C4-2B (cell line): ENCODE data around the gene PSMG4.

ENCODE experiments used
- ZFX ChIP-seq: fragments of 450-650 bp; IDR thresholded peaks from 2 replicates; pipeline ENCODE4 v1.6.1; 2017
- TF ChIP-seq, protein P1 (sequence below): fragments of 450-650 bp; conservative IDR thresholded peaks from 2 replicates; pipeline ENCODE4 v1.5.1; 2017; ENCODE audit warnings: mild to moderate bottlenecking

DNA sequence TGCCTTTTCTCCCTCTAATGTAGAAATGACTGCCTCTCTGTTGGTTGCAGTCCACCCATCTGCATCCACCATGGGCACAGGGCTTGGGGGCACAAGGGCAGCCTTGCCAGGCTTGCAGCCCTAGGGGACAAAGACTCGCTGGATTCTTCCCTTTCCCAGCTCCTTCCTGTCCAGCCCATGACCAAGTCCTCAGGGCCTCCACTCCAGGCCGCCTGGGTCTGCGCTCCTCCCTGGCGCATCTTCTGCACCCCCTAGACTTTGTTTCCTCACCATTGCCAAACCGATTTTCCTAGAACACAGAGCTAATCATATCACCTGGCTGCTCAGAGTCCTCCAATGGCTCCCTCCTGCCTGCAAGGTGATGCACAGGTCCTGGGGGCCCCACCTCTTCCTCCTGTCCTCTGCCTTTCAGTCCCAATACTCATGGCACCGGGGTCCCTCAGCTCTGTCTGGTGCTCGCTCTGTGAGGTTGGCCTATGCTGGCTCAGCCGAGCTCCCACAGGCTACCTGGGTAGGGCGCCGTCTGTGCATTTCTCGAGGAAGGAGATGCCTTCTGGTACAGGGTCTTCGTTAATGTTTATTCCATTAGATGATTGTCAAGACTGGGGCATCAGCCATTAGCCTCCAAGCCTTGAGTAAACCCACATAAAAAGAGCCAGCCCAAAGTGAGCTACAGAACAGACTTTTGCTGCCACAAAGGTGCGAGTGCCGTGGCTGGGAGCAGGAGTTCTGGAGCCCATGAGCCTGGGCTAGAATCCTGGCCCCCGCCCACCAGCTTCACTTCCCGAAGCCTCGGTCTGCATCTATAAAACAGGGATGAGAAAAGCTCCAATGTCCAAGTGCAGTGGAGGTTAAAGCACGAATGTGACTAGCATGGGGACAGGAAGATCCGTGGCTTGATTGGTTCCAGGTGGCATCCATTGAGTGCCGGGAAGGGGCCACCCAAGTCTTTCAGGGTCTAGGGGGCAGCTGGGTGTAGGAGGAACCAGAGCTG, 17.7 kb downstream of the PSMG4 start:
- TF ChIP-seq, protein P1, sequence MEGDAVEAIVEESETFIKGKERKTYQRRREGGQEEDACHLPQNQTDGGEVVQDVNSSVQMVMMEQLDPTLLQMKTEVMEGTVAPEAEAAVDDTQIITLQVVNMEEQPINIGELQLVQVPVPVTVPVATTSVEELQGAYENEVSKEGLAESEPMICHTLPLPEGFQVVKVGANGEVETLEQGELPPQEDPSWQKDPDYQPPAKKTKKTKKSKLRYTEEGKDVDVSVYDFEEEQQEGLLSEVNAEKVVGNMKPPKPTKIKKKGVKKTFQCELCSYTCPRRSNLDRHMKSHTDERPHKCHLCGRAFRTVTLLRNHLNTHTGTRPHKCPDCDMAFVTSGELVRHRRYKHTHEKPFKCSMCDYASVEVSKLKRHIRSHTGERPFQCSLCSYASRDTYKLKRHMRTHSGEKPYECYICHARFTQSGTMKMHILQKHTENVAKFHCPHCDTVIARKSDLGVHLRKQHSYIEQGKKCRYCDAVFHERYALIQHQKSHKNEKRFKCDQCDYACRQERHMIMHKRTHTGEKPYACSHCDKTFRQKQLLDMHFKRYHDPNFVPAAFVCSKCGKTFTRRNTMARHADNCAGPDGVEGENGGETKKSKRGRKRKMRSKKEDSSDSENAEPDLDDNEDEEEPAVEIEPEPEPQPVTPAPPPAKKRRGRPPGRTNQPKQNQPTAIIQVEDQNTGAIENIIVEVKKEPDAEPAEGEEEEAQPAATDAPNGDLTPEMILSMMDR: no peak
- no peak for TF ChIP-seq ZFX
